Loucy (cell line): Measurements from ENCODE around the gene GDPD1.

Source experiments
- H2AFZ ChIP-seq: fragments of 200-600 bp; sonication (generic); 2 replicates; pipeline ENCODE4 v1.6.0; 2016; ENCODE audit warnings: antibody characterized with exemption, mild to moderate bottlenecking, low read length, moderate library complexity
- H3F3A ChIP-seq: fragments of 200-600 bp; 2 replicates; pipeline ENCODE4 v1.6.0; 2016; ENCODE audit warnings: antibody characterized with exemption, low read depth, mild to moderate bottlenecking
- H3K27me3 ChIP-seq: fragments of 200-600 bp; sonication (generic); 2 replicates; pipeline ENCODE4 v1.6.1; 2014; ENCODE audit warnings: low read length, mild to moderate bottlenecking; ENCODE audit not compliant: insufficient read depth, poor library complexity, severe bottlenecking
- H3K36me3 ChIP-seq: fragments of 200-600 bp; sonication (generic); 2 replicates; pipeline ENCODE4 v1.6.1; 2016; ENCODE audit warnings: low read length; ENCODE audit not compliant: insufficient read depth
- H3K4me1 ChIP-seq: fragments of 200-600 bp; sonication (generic); 2 replicates; pipeline ENCODE4 v1.5.1; 2014; ENCODE audit warnings: low read length, mild to moderate bottlenecking; ENCODE audit not compliant: insufficient read depth, poor library complexity, severe bottlenecking
- H3K4me2 ChIP-seq: fragments of 200-600 bp; sonication (generic); 2 replicates; pipeline ENCODE4 v1.6.0; 2014; ENCODE audit warnings: antibody characterized with exemption, low read length, low read depth, mild to moderate bottlenecking; ENCODE audit not compliant: poor library complexity, severe bottlenecking
- H3K4me3 ChIP-seq: fragments of 200-600 bp; sonication (generic); 2 replicates; pipeline ENCODE4 v1.5.1; 2014; ENCODE audit warnings: low read length, mild to moderate bottlenecking, mixed read lengths; ENCODE audit not compliant: poor library complexity, severe bottlenecking
- H3K79me2 ChIP-seq: fragments of 200-600 bp; sonication (generic); 2 replicates; pipeline ENCODE4 v1.6.1; 2014; ENCODE audit warnings: low read length; ENCODE audit not compliant: insufficient read depth
- H3K9ac ChIP-seq: fragments of 200-600 bp; sonication (generic); 2 replicates; pipeline ENCODE4 v1.6.0; 2014; ENCODE audit warnings: mild to moderate bottlenecking, low read depth, low read length, moderate library complexity; ENCODE audit not compliant: poor library complexity, severe bottlenecking
- H3K9me2 ChIP-seq: fragments of 200-600 bp; sonication (generic); replicated peaks from 2 replicates; pipeline ENCODE4 v1.6.1; 2016; ENCODE audit warnings: low read depth, low read length, mixed read lengths
- H3K9me3 ChIP-seq: fragments of 200-600 bp; sonication (generic); 2 replicates; pipeline ENCODE4 v1.6.1; 2014; ENCODE audit warnings: mild to moderate bottlenecking, antibody characterized with exemption, low read length, low read depth; ENCODE audit not compliant: insufficient read depth
- H4K20me1 ChIP-seq: fragments of 200-600 bp; sonication (generic); 2 replicates; pipeline ENCODE4 v1.6.0; 2014; ENCODE audit warnings: antibody characterized with exemption, low read length, mild to moderate bottlenecking; ENCODE audit not compliant: insufficient read depth, poor library complexity, severe bottlenecking
- CTCF ChIP-seq: fragments of 200-600 bp; sonication (generic); conservative IDR thresholded peaks from 2 replicates; pipeline ENCODE4 v1.5.1; 2014; ENCODE audit warnings: mild to moderate bottlenecking, antibody characterized with exemption, low read length
- EZH2phosphoT487 ChIP-seq: fragments of 200-600 bp; IDR thresholded peaks from 2 replicates; pipeline ENCODE4 v1.6.1; 2018; ENCODE audit warnings: antibody characterized with exemption, mild to moderate bottlenecking, moderate library complexity, borderline replicate concordance

GDPD1 gene

GRCh38 chr17:59220328-59221158, at the start of gene GDPD1:
Gene GDPD1, plus strand, starts transcription at chr17:59220511. Its CDS starts 99 bp downstream, at chr17:59220610.
- no peaks in the 10 kb centered on the region for H4K20me1 ChIP-seq
- peak within 1 kb of the TSS; percentile 98 for H3K4me3 ChIP-seq
- no peaks in the 10 kb centered on the region for H3K9me3 ChIP-seq
- H3F3A ChIP-seq: no peaks in the 10 kb centered on the region
- peak within 1 kb of the TSS; percentile 85 for H3K9ac ChIP-seq
- peak within 1 kb of the TSS; percentile 100 for H2AFZ ChIP-seq
- H3K4me2 ChIP-seq: peak within 1 kb of the TSS; percentile 87
- no peaks in the 10 kb centered on the region for H3K27me3 ChIP-seq
- TF ChIP-seq CTCF (peak; percentile 57), EZH2phosphoT487 (no peak)
- peaks cover 8% of the 10 kb centered on the region for H3K4me1 ChIP-seq
- no peaks in the 10 kb centered on the region for H3K79me2 ChIP-seq
- no peaks in the 10 kb centered on the region for H3K9me2 ChIP-seq
- H3K36me3 ChIP-seq: no peaks in the 10 kb centered on the region

DNA sequence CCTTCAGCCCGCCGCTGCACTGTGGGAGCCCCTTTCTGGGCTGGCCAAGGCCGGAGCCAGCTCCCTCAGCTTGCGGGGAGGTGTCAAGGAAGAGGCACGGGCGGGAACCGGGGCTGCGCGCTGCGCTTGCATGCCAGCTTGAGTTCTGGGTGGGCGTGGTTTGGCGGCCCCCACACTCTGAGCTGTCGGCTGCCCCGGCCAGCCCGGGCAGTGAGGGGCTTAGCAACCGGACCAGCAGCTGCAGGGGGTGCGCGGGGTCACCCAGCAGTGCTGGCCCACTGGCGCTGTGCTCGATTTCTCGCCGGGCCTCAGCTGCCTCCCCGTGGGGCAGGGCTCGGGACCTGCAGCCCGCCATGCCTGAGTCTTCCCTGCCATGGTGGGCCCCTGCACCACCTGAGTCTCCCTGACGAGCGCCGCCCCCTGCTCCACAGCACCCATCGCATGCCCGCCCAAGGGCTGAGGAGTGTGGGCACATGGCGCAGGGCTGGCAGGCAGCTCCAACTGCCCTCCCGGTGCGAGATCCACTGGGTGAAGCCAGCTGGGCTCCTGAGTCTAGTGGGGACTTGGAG, 47.8 kb upstream of the GDPD1 start:
- H4K20me1 ChIP-seq: peaks cover under 1% of the 10 kb centered on the region
- no peak overlapping the region for H3K4me3 ChIP-seq
- H3K9me3 ChIP-seq: no peaks in the 10 kb centered on the region
- no peaks in the 10 kb centered on the region for H3K27me3 ChIP-seq
- no peaks in the 10 kb centered on the region for H3F3A ChIP-seq
- H3K9ac ChIP-seq: no peak overlapping the region
- H3K9me2 ChIP-seq: no peaks in the 10 kb centered on the region
- no peak overlapping the region for H3K4me2 ChIP-seq
- no peaks in the 10 kb centered on the region for H3K4me1 ChIP-seq
- H3K79me2 ChIP-seq: peaks cover 69% of the 10 kb centered on the region
- no peak overlapping the region for H2AFZ ChIP-seq
- TF ChIP-seq EZH2phosphoT487 (no peak), CTCF (no peak)
- peaks cover 67% of the 10 kb centered on the region; the same call in 1 of the 2 replicates for H3K36me3 ChIP-seq

GRCh38 chr17:59174671-59175070, 45.6 kb upstream of the GDPD1 start:
- H3K4me1 ChIP-seq: no peaks in the 10 kb centered on the region
- peaks cover 68% of the 10 kb centered on the region; the same call in 1 of the 2 replicates for H3K36me3 ChIP-seq
- no peaks in the 10 kb centered on the region for H3K9me2 ChIP-seq
- H3K4me2 ChIP-seq: no peak overlapping the region
- no peak overlapping the region for H3K9ac ChIP-seq
- no peaks in the 10 kb centered on the region for H3F3A ChIP-seq
- H3K27me3 ChIP-seq: no peaks in the 10 kb centered on the region
- H3K4me3 ChIP-seq: no peak overlapping the region
- H4K20me1 ChIP-seq: no peaks in the 10 kb centered on the region
- peaks cover 57% of the 10 kb centered on the region for H3K79me2 ChIP-seq
- TF ChIP-seq EZH2phosphoT487 (no peak), CTCF (no peak)
- H3K9me3 ChIP-seq: no peaks in the 10 kb centered on the region
- H2AFZ ChIP-seq: no peak overlapping the region
